Measurements from ENCODE around the gene RBM11.

Gene RBM11

DNA sequence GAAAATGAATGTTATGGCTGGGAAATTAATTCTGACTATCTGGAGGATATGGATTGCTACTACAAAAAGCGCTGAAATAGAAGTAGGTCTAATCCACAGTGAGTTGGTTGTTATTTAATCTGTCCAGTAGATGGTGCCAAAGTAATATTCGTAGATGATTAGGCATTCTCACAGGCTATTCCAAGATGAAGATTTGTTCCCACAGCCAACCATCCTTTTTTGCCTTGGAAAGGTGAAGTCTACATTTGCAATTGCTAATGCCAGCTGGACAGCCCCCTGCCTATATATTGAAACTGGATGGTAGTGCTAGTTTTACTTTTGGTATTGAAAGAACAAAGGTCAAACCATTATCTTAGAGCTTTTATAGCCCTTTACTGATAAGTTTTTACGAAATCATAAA is 43.8 kb downstream of the RBM11 start:
- Histone ChIP-seq H3K27me3 (no peaks in the 10 kb centered on the region), H3K27ac (no peak overlapping the region), H3K36me3 (no peaks in the 10 kb centered on the region), H3K4me1 (ENCODE audit: control insufficient read depth in 1 of 2, insufficient read depth in 1 of 2, low read depth in 1 of 2, low read length in 1 of 2) (no peaks in the 10 kb centered on the region), H3K4me3 (ENCODE audit: low read depth in 1 of 2, low read length in 1 of 2) (no peak overlapping the region), H3K9me3 (no peaks in the 10 kb centered on the region)
- TF ChIP-seq, protein P1, sequence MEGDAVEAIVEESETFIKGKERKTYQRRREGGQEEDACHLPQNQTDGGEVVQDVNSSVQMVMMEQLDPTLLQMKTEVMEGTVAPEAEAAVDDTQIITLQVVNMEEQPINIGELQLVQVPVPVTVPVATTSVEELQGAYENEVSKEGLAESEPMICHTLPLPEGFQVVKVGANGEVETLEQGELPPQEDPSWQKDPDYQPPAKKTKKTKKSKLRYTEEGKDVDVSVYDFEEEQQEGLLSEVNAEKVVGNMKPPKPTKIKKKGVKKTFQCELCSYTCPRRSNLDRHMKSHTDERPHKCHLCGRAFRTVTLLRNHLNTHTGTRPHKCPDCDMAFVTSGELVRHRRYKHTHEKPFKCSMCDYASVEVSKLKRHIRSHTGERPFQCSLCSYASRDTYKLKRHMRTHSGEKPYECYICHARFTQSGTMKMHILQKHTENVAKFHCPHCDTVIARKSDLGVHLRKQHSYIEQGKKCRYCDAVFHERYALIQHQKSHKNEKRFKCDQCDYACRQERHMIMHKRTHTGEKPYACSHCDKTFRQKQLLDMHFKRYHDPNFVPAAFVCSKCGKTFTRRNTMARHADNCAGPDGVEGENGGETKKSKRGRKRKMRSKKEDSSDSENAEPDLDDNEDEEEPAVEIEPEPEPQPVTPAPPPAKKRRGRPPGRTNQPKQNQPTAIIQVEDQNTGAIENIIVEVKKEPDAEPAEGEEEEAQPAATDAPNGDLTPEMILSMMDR (IDR thresholded peaks at IDR 0.05): no peak

GRCh38 chr21:14260174-14260764 is 44.3 kb downstream of the RBM11 start:
- no peaks in the 10 kb centered on the region for H3K27me3 ChIP-seq
- H3K36me3 ChIP-seq: no peaks in the 10 kb centered on the region
- no peaks in the 10 kb centered on the region for H3K4me1 ChIP-seq (ENCODE audit: control insufficient read depth in 1 of 2, insufficient read depth in 1 of 2, low read depth in 1 of 2, low read length in 1 of 2)
- no peaks in the 10 kb centered on the region for H3K9me3 ChIP-seq
- TF ChIP-seq, protein P1 (IDR thresholded peaks at IDR 0.05): no peak
- no peak overlapping the region for H3K27ac ChIP-seq
- no peak overlapping the region for H3K4me3 ChIP-seq (ENCODE audit: low read depth in 1 of 2, low read length in 1 of 2)

DNA sequence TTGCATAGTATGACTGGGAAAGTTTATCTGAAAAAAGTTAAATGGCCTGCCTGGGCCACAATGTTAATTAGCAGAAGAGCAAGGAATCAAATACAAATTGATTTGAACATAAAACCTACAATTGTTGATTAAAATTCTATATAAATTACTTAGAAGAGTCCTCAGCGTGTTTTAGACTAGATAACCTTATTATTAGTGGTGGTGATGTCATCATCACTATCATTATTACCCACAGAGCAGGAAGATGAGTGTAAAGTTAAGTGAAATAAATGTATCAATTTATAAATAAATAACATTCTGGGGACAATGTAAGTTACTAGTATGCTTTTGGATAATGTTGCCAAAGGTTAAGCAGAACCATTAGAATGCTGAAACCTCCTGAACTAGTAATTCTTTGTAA is 46.1 kb downstream of the RBM11 start:
- no peaks in the 10 kb centered on the region for H3K27me3 ChIP-seq
- H3K36me3 ChIP-seq: no peaks in the 10 kb centered on the region
- H3K9me3 ChIP-seq: no peaks in the 10 kb centered on the region
- no peak overlapping the region for H3K27ac ChIP-seq
- no peak overlapping the region for H3K4me3 ChIP-seq (ENCODE audit: low read depth in 1 of 2, low read length in 1 of 2)
- TF ChIP-seq, protein P1 (IDR thresholded peaks at IDR 0.05): no peak
- no peaks in the 10 kb centered on the region for H3K4me1 ChIP-seq (ENCODE audit: control insufficient read depth in 1 of 2, insufficient read depth in 1 of 2, low read depth in 1 of 2, low read length in 1 of 2)

DNA sequence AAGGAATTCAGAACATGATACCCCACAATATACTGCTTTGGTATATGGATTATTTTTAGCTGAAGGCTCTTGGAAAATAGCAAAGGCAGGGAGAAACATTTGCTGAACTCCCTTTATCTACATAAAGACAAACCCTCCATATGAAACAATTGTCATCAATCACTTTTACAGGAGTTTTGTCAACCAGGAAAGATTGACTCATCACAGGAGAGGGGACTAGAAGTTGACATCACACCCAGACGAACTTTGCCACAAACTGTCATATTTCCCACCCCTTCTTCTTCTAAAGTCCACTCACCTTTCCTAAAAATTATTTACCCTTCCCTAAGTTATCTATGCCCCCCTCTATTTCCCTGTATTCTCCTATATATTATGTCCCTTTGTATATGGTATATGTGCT is 47.9 kb downstream of the RBM11 start:
- Histone ChIP-seq H3K4me3 (ENCODE audit: low read depth in 1 of 2, low read length in 1 of 2) (no peak overlapping the region), H3K36me3 (no peaks in the 10 kb centered on the region), H3K27ac (no peak overlapping the region), H3K27me3 (no peaks in the 10 kb centered on the region), H3K4me1 (ENCODE audit: control insufficient read depth in 1 of 2, insufficient read depth in 1 of 2, low read depth in 1 of 2, low read length in 1 of 2) (no peaks in the 10 kb centered on the region), H3K9me3 (no peaks in the 10 kb centered on the region)
- TF ChIP-seq, protein P1 (IDR thresholded peaks at IDR 0.05): no peak

- Histone ChIP-seq H3K4me3 (ENCODE audit: low read depth in 1 of 2, low read length in 1 of 2) (no peak overlapping the region), H3K36me3 (no peaks in the 10 kb centered on the region), H3K4me1 (ENCODE audit: control insufficient read depth in 1 of 2, insufficient read depth in 1 of 2, low read depth in 1 of 2, low read length in 1 of 2) (no peaks in the 10 kb centered on the region), H3K9me3 (no peaks in the 10 kb centered on the region), H3K27me3 (no peaks in the 10 kb centered on the region), H3K27ac (no peak overlapping the region)
- TF ChIP-seq, protein P1 (IDR thresholded peaks at IDR 0.05): no peak
Measured at GRCh38 chr21:14265023-14265422, 49.1 kb downstream of the RBM11 start.

DNA sequence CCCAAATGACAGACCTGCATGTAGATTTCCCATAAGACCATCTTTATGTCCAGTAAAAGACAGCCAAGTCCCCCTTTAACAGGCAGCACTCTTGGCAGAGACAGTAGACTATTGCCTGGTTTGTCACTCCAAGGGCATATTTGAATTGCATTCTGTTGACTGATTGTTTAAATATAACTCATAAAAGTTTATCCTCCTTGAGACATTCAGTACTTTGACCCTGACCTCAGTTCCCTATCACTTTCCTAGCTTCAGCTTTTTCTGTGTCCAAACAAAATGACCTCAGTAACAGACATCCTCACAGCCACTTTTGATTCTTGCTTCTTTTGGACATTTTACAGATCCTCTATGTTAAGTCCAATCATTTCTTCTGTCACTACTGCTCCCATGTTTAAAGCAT is 51.1 kb downstream of the RBM11 start:
- Histone ChIP-seq H3K4me3 (ENCODE audit: low read depth in 1 of 2, low read length in 1 of 2) (no peak overlapping the region), H3K27me3 (no peaks in the 10 kb centered on the region), H3K27ac (no peak overlapping the region)

More for the DNA sequence above, 51.1 kb downstream of the RBM11 start:
- no peaks in the 10 kb centered on the region for H3K4me1 ChIP-seq (ENCODE audit: control insufficient read depth in 1 of 2, insufficient read depth in 1 of 2, low read depth in 1 of 2, low read length in 1 of 2)
- no peaks in the 10 kb centered on the region for H3K36me3 ChIP-seq
- TF ChIP-seq, protein P1 (IDR thresholded peaks at IDR 0.05): no peak
- H3K9me3 ChIP-seq: no peaks in the 10 kb centered on the region

All from neutrophil (primary cell).